VCaP (cell line): Measurements from ENCODE around the gene SCFD2.

Source experiments
- H3K27ac ChIP-seq: fragments of 450-650 bp; 2 replicates; pipeline ENCODE4 v1.5.1; 2017
- CTCF ChIP-seq: fragments of 450-650 bp; conservative IDR thresholded peaks from 2 replicates; pipeline ENCODE4 v1.5.1; 2017; ENCODE audit warnings: mild to moderate bottlenecking, moderate library complexity

SCFD2 gene

GRCh38 chr4:53174823-53175222 lies 191.0 kb downstream of the SCFD2 start:
- no peak for TF ChIP-seq CTCF
- no peak overlapping the region for H3K27ac ChIP-seq

- TF ChIP-seq CTCF = no peak
- no peak overlapping the region for H3K27ac ChIP-seq
Measured at GRCh38 chr4:53173576-53173975, 192.3 kb downstream of the SCFD2 start.

- TF ChIP-seq CTCF = no peak
- H3K27ac ChIP-seq = no peak overlapping the region
Measured at GRCh38 chr4:53171797-53172196, 194.1 kb downstream of the SCFD2 start.

DNA sequence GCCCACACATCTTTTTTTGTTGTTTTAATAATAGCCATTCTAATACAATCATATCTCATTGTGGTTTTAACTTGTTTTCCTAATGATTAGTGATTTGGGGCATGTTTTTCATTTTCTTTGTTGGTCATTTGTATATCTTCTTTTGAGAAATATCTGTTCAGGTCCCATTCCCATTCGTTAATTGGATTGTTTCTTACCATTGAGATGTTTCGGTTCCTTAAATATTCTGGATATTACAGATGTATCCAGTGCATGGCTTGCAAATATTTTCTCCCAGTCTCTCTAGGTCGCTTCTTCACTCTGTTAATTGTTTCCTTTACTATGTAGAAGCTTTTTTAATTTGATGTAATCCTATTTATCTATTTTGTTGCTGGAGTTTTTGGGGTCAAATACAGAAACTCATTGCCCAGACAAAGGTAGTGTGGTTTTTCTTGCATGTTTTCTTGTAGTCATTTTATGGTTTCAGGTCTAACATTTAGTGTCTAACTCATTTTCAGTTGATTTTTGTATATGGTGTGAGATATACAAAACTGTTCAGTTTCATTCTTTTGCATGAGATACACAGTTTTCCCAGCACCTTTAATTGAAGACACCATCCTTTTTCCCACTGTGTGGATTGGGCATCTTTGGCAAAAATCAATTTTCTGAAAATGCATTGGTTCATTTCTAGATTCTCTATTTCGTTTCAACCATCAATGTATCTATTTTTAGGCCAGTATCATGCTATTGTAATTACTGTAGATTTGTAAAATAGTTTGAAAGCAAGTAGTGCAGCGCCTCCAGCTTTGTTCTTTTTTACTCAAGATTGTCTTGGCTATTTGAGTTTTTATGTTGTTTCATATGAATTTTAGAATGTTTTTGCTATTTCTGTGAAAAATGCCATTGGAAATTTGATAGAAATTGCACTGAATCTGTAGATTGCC lies 195.9 kb downstream of the SCFD2 start:
- no peak for TF ChIP-seq CTCF
- no peak overlapping the region for H3K27ac ChIP-seq

- TF ChIP-seq CTCF = no peak
Measured at GRCh38 chr4:53168228-53168627, 197.6 kb downstream of the SCFD2 start.

DNA sequence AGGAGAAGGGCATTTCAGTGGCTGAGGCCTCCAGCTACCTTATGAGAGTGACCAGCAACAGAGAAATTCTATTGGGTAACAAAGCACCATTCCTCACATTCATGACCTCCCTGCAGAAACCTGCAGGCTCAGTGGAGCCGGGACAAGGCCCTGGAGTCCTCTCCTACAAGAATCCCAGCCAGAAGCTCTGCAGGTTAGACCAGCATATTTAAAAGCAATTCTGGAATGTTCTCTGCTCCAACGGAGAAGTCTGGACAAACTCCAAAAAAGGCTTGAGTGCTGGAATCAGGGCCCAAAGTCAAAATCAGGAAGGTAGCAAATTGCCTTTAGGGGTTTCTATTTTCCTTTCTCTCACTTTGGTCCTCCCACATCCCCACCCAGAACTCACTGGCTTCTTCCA lies 202.9 kb downstream of the SCFD2 start:
- H3K27ac ChIP-seq = no peak overlapping the region
- no peak for TF ChIP-seq CTCF

More at GRCh38 chr4:53168228-53168627, 197.6 kb downstream of the SCFD2 start:
- no peak overlapping the region for H3K27ac ChIP-seq

DNA sequence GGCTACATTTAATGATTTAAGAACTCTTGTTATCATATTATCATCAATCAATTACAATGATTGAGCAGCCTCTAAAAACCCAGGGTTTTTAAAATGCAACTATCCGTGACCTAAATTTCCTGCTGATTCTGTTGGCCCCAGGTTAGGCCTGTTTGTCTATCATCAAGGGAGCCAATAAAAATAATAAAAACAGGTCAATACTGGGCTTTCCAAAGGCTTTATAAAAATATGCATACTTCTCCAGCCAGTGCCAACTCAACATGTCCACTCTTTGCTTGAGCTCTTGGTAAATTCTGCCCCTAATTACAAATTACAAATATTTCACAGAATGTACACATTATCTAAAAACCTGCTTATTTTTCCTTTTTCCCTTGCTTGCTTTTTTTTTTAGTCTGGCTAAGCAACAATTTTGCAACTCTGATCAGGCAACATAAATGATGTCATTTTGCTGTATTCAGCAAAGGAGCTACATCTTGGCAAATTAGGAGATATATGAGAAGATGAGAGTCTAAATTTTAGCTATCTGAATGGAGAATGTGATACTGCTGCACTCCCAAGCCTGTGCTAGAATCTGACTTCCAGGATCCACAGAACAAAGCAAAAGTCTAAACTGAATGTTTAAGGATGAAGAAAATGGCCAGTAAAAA lies 204.0 kb downstream of the SCFD2 start:
- TF ChIP-seq CTCF = no peak

More for the DNA sequence above, 204.0 kb downstream of the SCFD2 start:
- H3K27ac ChIP-seq = no peak overlapping the region
